ENCODE data around the gene TRIM7. TPM values are rescaled to one million over a fixed set of nuclear protein-coding genes. Genes with fewer than 3 reads are reported as not detected.

TRIM7 gene
- total RNA-seq, 6 experiments from 2014 or later, result 0.07 to 1.4 (median 0.26) TPM; not detected in 1

- ATAC-seq, result no peak
- no peaks in the 10 kb centered on the region for H3K27me3 ChIP-seq
- no peak overlapping the region for H3K4me3 ChIP-seq
- H3K4me1 ChIP-seq, result peaks cover 0 to 16% (median 0%) of the 10 kb centered on the region in 4 donors
- H3K27ac ChIP-seq, result no peak overlapping the region
- no peak for TF ChIP-seq CTCF (IDR thresholded peaks at IDR 0.05)
- TF ChIP-seq POLR2A (IDR thresholded peaks at IDR 0.05), result no peak
- intact Hi-C loops (cut with DNase I), result no loop called here
- WGBS (ENCODE audit: insufficient coverage, low coverage, low lambda C conversion rate, missing lambda C conversion rate), result 56% methylated on average over 7 of the region's 9 CpGs
- DNase-seq, result no peak
- H3K9me3 ChIP-seq, result no peaks in the 10 kb centered on the region
- no peaks in the 10 kb centered on the region for H3K36me3 ChIP-seq
Observed at GRCh38 chr5:181198905-181199519, 6.0 kb downstream of the TRIM7 start.

- H3K27me3 ChIP-seq, result no peaks in the 10 kb centered on the region
- intact Hi-C loops (cut with DNase I), result no loop called here
- no peaks in the 10 kb centered on the region for H3K36me3 ChIP-seq
- H3K4me3 ChIP-seq, result no peak overlapping the region
- WGBS (ENCODE audit: insufficient coverage, low coverage, low lambda C conversion rate, missing lambda C conversion rate), result 70% methylated on average over 2 of the region's 12 CpGs
- no peak overlapping the region for H3K27ac ChIP-seq
- DNase-seq, result no peak
- H3K4me1 ChIP-seq, result peaks cover 0 to 19% (median 0%) of the 10 kb centered on the region in 4 donors
- no peaks in the 10 kb centered on the region for H3K9me3 ChIP-seq
- no peak for TF ChIP-seq CTCF (IDR thresholded peaks at IDR 0.05)
- TF ChIP-seq POLR2A (IDR thresholded peaks at IDR 0.05), result no peak
- ATAC-seq, result no peak
Observed at GRCh38 chr5:181198106-181198685, 6.8 kb downstream of the TRIM7 start.

- no peak for DNase-seq
- Histone ChIP-seq H3K4me3 (no peak overlapping the region), H3K36me3 (no peaks in the 10 kb centered on the region), H3K27ac (no peak overlapping the region), H3K27me3 (no peaks in the 10 kb centered on the region), H3K9me3 (no peaks in the 10 kb centered on the region), H3K4me1 (peaks cover 0 to 23% (median 0%) of the 10 kb centered on the region in 4 donors)
- ATAC-seq, result no peak
- TF ChIP-seq CTCF (IDR thresholded peaks at IDR 0.05) (no peak), POLR2A (IDR thresholded peaks at IDR 0.05) (no peak)
- 64% methylated on average over 2 of the region's 8 CpGs for WGBS (ENCODE audit: insufficient coverage, low coverage, low lambda C conversion rate, missing lambda C conversion rate)
- intact Hi-C loops (cut with DNase I), result no loop called here
Observed at GRCh38 chr5:181197326-181197951, 7.6 kb downstream of the TRIM7 start.

- DNase-seq (no peak), ATAC-seq (no peak)
- Histone ChIP-seq H3K27ac (no peak overlapping the region), H3K36me3 (no peaks in the 10 kb centered on the region), H3K4me1 (peaks cover 0 to 25% (median 0%) of the 10 kb centered on the region in 4 donors), H3K9me3 (no peaks in the 10 kb centered on the region), H3K27me3 (no peaks in the 10 kb centered on the region), H3K4me3 (no peak overlapping the region)
- no peak for TF ChIP-seq POLR2A (IDR thresholded peaks at IDR 0.05)
- TF ChIP-seq CTCF (IDR thresholded peaks at IDR 0.05), result no peak
- intact Hi-C loops (cut with DNase I), result no loop called here
- 100% methylated on average over 1 of the region's 45 CpGs for WGBS (ENCODE audit: insufficient coverage, low coverage, low lambda C conversion rate, missing lambda C conversion rate)
Observed at GRCh38 chr5:181195249-181195761, 9.7 kb downstream of the TRIM7 start.
